NCI-H446 treated with DMSO at 0.1 percent for 48 hours (cell line): Measurements from ENCODE around the gene DLG2.
A peak's percentile ranks its signal among the peaks of the same experiment; 100 is the strongest.
"Not testable (repeated sequence)": the region's sequence is repeated elsewhere in the genome, so short reads cannot be mapped to it uniquely, and the experiment has no call there.

Experiments
- DNase-seq: peaks from one replicate; lab custom pipeline; 2025; lab: John Stamatoyannopoulos, UW

The DLG2 gene

GRCh38 chr11:85643191-85643614, 16.1 kb upstream of the DLG2 start:
- no peak for DNase-seq

GRCh38 chr11:85634747-85635146, 7.6 kb upstream of the DLG2 start:
- no peak for DNase-seq

- no peak for DNase-seq
Measured at GRCh38 chr11:85628771-85629341, 1.7 kb upstream of the DLG2 start.

- DNase-seq = peak; percentile 96
Measured at GRCh38 chr11:85627998-85628770, 1.0 kb upstream of the DLG2 start, which contains the start of gene TMEM126B. Gene TMEM126B (plus strand): TSS chr11:85628593. CDS start chr11:85628608, 15 bp downstream.

DNA sequence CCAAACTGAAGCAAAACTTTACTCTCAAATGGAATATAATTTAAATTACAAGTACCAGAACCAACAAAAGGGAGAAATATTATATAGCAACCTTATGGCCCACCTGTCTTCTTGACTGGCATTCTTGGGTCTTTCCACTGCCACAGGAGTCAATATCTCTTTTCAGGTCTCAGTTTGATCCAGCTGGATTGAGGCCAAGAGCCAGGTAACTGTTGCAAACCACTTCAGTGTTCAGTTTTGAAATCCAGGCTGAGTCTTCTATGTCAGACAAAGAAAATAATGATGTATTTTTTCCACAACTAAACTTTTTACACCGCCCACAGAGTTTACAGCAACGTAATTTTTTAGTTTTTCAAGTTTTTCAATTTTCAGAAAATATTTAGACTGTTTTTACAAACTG, 648 bp downstream of the DLG2 start:
- no peak for DNase-seq

- DNase-seq = no peak
Measured at GRCh38 chr11:85620256-85620655, 6.9 kb downstream of the DLG2 start.

DNA sequence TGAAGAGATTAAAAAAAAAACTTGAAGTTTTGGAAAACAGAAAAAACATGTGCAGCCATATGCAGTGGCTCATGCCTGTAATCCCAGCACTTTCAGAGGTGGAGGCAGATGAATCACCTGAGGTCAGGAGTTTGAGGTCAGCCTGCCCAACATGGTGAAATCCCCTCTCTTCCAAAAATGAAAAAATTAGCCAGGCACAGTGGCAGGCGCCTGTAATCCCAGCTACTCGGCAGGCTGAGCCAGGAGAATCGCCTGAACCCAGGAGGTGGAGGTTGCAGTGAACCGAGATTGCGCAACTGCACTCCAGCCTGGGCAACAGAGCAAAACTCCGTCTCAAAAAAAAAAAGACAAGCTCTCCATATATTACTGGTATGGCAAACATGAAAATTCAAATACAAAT, 7.6 kb downstream of the DLG2 start:
- no peak for DNase-seq

GRCh38 chr11:85611643-85612042, 15.5 kb downstream of the DLG2 start:
- DNase-seq = not testable (repeated sequence)

DNA sequence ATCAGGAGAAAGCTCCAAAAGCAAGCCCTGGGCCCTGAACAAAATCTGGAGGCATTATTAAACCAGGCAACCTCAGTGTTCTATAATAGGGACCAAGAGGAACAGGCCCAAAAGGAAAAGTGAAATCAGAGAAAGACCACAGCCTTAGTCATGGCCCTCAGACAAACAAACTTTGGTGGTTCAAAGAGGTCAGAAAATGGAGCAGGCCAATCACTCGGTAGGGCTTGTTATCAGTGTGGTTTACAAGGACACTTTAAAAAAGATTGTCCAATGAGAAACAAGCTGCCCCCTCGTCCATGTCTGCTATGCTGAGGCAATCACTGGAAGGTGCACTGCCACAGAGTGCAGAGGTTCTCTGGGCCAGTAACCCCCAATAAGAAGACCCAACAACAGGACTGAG, 17.9 kb downstream of the DLG2 start:
- not testable (repeated sequence) for DNase-seq

DNA sequence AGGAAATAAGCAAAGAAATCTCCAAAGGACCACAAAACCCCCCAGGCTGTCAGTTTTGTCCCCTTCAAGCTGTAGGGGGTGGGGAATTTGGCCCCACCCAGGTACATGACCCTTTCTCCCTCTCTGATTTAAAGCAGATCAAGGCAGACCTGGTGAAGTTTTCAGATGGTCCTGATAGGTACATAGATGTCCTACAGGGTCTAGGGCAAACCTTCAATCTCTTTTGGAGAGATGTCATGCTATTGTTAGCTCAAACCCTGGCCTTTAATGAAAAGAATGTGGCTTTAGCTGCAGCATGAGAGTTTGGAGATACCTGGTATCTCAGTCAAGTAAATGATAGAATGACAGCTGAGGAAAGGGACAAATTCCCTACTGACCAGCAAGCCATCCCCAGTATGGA, 18.5 kb downstream of the DLG2 start:
- DNase-seq = not testable (repeated sequence)

- DNase-seq = not testable (repeated sequence)
Measured at GRCh38 chr11:85606237-85606636, 20.9 kb downstream of the DLG2 start.

GRCh38 chr11:85603220-85603619, 23.9 kb downstream of the DLG2 start:
- no peak for DNase-seq

DNA sequence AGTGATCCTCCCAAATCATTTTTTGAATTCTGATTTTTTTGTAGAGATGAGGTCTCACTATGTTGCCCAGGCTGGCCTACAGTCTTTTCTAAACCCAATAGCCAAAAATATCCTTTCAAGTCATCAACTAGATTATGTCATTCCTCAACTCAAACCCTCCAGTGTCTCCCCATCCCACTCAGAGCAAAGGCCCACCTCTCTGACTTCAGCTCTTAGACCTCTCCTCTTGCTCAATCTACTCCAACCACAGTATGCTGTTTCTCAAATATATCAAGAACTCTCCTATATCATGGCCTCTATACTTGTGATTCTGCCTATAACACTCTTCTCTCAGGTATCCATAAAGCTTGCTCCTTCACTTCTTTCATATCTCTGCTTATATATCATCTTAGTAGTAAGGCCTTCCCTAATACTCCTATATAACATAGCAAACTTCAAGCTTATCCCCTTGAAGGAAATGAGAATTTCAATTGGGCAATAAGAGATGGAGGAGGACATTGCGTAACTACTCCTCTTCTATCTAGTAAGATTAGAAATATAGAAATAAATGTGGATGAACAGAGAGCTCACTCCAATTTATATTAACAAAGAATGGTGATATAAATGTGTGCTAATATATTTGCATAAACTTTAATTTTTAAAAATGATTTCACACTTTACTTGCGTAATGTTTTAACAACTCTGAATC, 24.5 kb downstream of the DLG2 start:
- DNase-seq = no peak

GRCh38 chr11:85599083-85599482, 28.1 kb downstream of the DLG2 start:
- no peak for DNase-seq

DNA sequence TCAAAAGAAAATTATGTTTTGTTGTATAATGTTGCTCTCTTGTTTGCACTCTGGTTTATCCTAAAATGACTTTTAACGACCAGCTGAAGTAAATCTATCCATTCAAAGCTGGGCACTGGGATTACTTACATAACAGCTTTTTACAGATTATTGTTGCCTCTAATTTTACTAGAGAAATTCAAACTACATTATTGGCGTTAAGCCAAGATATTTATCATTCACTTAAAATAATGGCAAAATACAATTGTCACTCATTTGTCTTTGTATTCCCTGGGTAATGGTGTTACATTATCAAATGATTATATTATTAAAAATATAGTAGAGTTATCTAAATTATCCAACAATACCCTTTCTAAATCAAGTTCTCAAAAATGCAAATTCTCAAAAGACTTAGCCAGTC, 30.3 kb downstream of the DLG2 start:
- DNase-seq = no peak

- DNase-seq = peak; percentile 45
Measured at GRCh38 chr11:85595285-85595884, 31.8 kb downstream of the DLG2 start.

- DNase-seq = no peak
Measured at GRCh38 chr11:85590848-85591483, 36.2 kb downstream of the DLG2 start.

DNA sequence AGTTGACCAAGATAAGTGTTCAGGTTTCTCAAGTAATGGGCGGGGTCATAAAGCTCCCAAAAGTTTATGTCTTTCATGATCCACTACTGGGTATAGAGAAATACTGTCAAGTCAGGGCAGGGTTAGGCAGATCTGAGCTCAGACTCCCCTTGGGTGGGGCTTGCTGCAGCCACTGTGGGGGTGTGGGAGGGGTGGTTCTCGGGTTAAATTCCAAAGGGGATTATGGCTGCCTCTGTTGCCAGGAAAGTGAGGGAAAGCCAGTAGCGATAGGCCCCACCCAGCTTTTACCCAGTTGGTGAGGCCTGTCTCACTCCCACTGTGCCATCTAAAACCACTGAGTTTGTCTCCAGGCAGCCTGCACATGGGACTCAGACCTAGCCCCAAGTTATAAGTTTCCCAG, 37.8 kb downstream of the DLG2 start:
- DNase-seq = no peak

DNA sequence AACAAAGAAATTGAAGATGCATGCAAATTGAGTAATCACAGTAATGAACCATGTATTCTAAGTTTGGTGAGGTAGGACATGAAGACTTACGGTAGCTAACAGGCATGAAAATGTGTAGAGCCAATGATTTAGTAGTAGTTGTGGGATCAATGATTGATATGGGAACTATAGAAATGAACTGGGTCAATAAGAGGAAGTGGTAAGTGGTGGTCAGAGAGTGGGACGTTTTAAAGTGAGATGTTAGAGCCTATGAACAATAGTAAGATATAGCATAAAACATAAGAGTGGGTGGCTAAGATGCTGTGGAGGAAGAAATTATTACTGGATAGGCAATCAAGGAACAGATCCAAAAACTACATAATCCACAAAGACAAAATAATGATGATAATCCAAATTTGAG, 45.0 kb downstream of the DLG2 start:
- no peak for DNase-seq

DNA sequence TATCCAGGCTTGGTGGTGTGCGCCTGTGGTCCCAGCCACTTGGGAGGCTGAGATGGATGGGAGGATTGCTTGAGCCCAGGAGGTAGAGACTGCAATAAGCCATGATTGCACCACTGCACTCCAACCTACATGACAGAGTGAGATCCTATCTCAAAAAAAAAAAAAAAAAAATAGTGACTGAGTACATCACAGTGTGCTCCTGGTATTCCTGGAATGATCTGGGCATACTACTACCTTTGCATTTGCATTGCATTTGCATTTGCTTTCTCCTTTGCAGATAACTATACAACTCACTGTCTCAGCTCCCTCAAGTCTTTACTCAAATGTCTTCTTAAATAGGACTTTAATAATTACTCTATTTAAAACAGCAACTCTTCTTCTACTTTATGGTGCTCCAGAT, 51.8 kb downstream of the DLG2 start:
- DNase-seq = no peak

DNA sequence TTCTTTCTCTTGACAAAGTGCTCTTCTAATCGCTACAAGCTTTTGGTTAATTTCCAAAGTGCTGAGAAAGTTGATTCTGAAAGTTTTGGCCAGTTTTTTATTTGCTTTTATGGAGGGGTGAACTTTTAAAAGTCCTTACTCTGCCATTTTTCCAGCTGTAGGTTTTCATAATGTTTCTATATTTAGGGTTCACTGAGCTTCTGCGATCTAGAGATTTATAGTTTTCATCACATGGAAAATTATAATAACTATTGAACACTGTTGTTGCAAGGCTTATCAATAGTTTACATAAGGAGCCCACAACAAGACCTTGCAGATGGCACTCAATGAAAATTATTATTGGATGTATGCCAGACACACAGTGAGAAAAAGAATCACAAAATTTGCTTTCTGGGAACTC, 55.1 kb downstream of the DLG2 start:
- no peak for DNase-seq

DNA sequence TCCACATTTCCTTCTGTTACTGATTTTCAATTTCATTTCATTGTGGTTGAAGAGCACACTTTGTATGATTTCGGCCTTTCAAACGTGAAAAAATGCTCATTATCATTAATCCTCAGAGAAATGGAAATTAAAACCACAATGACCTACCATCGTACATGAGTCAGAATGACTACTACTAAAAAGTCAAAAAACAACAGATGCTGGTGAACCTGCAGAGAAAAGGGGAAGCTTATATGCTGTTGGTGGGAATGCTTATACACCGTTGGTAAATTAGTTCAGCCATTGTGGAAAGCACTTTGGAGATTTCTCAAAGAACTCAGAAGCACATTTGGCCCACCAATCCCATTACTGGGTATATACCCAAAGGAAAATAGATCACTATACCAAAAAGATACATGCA, 57.6 kb downstream of the DLG2 start:
- no peak for DNase-seq
